Measurements from ENCODE around the gene RXFP4. TPM values are rescaled to one million over a fixed set of nuclear protein-coding genes. Genes with fewer than 3 reads are reported as not detected.
"Not testable (repeated sequence)": the region's sequence is repeated elsewhere in the genome, so short reads cannot be mapped to it uniquely, and the experiment has no call there.

The RXFP4 gene
- under 1 TPM; 0.04 to 0.08 TPM for polyA plus RNA-seq

GRCh38 chr1:155940993-155941844, at the start of gene RXFP4:
Gene RXFP4, plus strand, starts transcription at chr1:155941638. Its CDS starts 72 bp downstream, at chr1:155941710.
- Histone ChIP-seq H3K27me3 (ENCODE audit: control insufficient read depth in 1 of 2, insufficient read depth in 2 of 2, low read length in 2 of 2) (no peaks in the 10 kb centered on the region), H3K9me3 (ENCODE audit: control insufficient read depth in 2 of 2, insufficient read depth in 1 of 2, low read depth in 1 of 2, low read length in 1 of 2) (no peaks in the 10 kb centered on the region), H3K27ac (ENCODE audit: low read depth in 2 of 2, low read length in 1 of 2) (peak within 1 kb of the TSS; percentile 73 to 78), H3K36me3 (ENCODE audit: control insufficient read depth in 2 of 2, insufficient read depth in 2 of 2, low read length in 1 of 2) (peaks cover 0 to 2% of the 10 kb centered on the region in 2 donors), H3K4me3 (ENCODE audit: low read depth in 1 of 2, low read length in 2 of 2) (no peak within 1 kb of the TSS), H3K4me1 (ENCODE audit: control insufficient read depth in 2 of 2, insufficient read depth in 2 of 2, low read length in 1 of 2) (peaks cover 10 to 20% of the 10 kb centered on the region in 2 donors)
- WGBS, 2 donors = 41 to 57% methylated on average over 11 of the region's 11 CpGs

- Histone ChIP-seq H3K4me1 (ENCODE audit: control insufficient read depth in 2 of 2, insufficient read depth in 2 of 2, low read length in 1 of 2) (no peaks in the 10 kb centered on the region), H3K36me3 (ENCODE audit: control insufficient read depth in 2 of 2, insufficient read depth in 2 of 2, low read length in 1 of 2) (peaks cover 3 to 7% of the 10 kb centered on the region in 2 donors), H3K27ac (ENCODE audit: low read depth in 2 of 2, low read length in 1 of 2) (peak overlapping the region; percentile 37 to 42), H3K9me3 (ENCODE audit: control insufficient read depth in 2 of 2, insufficient read depth in 1 of 2, low read depth in 1 of 2, low read length in 1 of 2) (no peaks in the 10 kb centered on the region), H3K27me3 (ENCODE audit: control insufficient read depth in 1 of 2, insufficient read depth in 2 of 2, low read length in 2 of 2) (no peaks in the 10 kb centered on the region), H3K4me3 (ENCODE audit: low read depth in 1 of 2, low read length in 2 of 2) (no peak overlapping the region)
- WGBS, 2 donors = 15 to 26% methylated on average over 3 of the region's 3 CpGs
Observed at GRCh38 chr1:155892796-155893195, 48.6 kb upstream of the RXFP4 start.

GRCh38 chr1:155893389-155894142, 47.9 kb upstream of the RXFP4 start:
- H3K27me3 ChIP-seq (ENCODE audit: control insufficient read depth in 1 of 2, insufficient read depth in 2 of 2, low read length in 2 of 2) = no peaks in the 10 kb centered on the region
- H3K4me3 ChIP-seq (ENCODE audit: low read depth in 1 of 2, low read length in 2 of 2) = no peak overlapping the region
- no peaks in the 10 kb centered on the region for H3K9me3 ChIP-seq (ENCODE audit: control insufficient read depth in 2 of 2, insufficient read depth in 1 of 2, low read depth in 1 of 2, low read length in 1 of 2)
- H3K36me3 ChIP-seq (ENCODE audit: control insufficient read depth in 2 of 2, insufficient read depth in 2 of 2, low read length in 1 of 2) = peaks cover 3 to 7% of the 10 kb centered on the region in 2 donors
- H3K27ac ChIP-seq (ENCODE audit: low read depth in 2 of 2, low read length in 1 of 2) = peak overlapping the region; percentile 38 to 42
- 69 to 71% methylated on average over 10 of the region's 10 CpGs for WGBS, 2 donors
- H3K4me1 ChIP-seq (ENCODE audit: control insufficient read depth in 2 of 2, insufficient read depth in 2 of 2, low read length in 1 of 2) = no peaks in the 10 kb centered on the region

- 95 to 98% methylated on average over 6 of the region's 6 CpGs for WGBS, 2 donors
- H3K4me3 ChIP-seq (ENCODE audit: low read depth in 1 of 2, low read length in 2 of 2); H3K27me3 ChIP-seq (ENCODE audit: control insufficient read depth in 1 of 2, insufficient read depth in 2 of 2, low read length in 2 of 2); H3K9me3 ChIP-seq (ENCODE audit: control insufficient read depth in 2 of 2, insufficient read depth in 1 of 2, low read depth in 1 of 2, low read length in 1 of 2); H3K27ac ChIP-seq (ENCODE audit: low read depth in 2 of 2, low read length in 1 of 2); H3K4me1 ChIP-seq (ENCODE audit: control insufficient read depth in 2 of 2, insufficient read depth in 2 of 2, low read length in 1 of 2): not testable (repeated sequence)
- peaks cover 11 to 12% of the 10 kb centered on the region in 2 donors for H3K36me3 ChIP-seq (ENCODE audit: control insufficient read depth in 2 of 2, insufficient read depth in 2 of 2, low read length in 1 of 2)
Observed at GRCh38 chr1:155895617-155896016, 45.8 kb upstream of the RXFP4 start.

GRCh38 chr1:155896476-155896875, 45.0 kb upstream of the RXFP4 start:
- H3K27ac ChIP-seq (ENCODE audit: low read depth in 2 of 2, low read length in 1 of 2); H3K27me3 ChIP-seq (ENCODE audit: control insufficient read depth in 1 of 2, insufficient read depth in 2 of 2, low read length in 2 of 2); H3K4me1 ChIP-seq (ENCODE audit: control insufficient read depth in 2 of 2, insufficient read depth in 2 of 2, low read length in 1 of 2); H3K9me3 ChIP-seq (ENCODE audit: control insufficient read depth in 2 of 2, insufficient read depth in 1 of 2, low read depth in 1 of 2, low read length in 1 of 2); H3K4me3 ChIP-seq (ENCODE audit: low read depth in 1 of 2, low read length in 2 of 2): not testable (repeated sequence)
- peaks cover 11 to 12% of the 10 kb centered on the region in 2 donors for H3K36me3 ChIP-seq (ENCODE audit: control insufficient read depth in 2 of 2, insufficient read depth in 2 of 2, low read length in 1 of 2)
- 90 to 91% methylated on average over 8 of the region's 8 CpGs for WGBS, 2 donors

- H3K4me1 ChIP-seq (ENCODE audit: control insufficient read depth in 2 of 2, insufficient read depth in 2 of 2, low read length in 1 of 2) = no peaks in the 10 kb centered on the region
- no peaks in the 10 kb centered on the region for H3K27me3 ChIP-seq (ENCODE audit: control insufficient read depth in 1 of 2, insufficient read depth in 2 of 2, low read length in 2 of 2)
- H3K4me3 ChIP-seq (ENCODE audit: low read depth in 1 of 2, low read length in 2 of 2) = no peak overlapping the region
- H3K9me3 ChIP-seq (ENCODE audit: control insufficient read depth in 2 of 2, insufficient read depth in 1 of 2, low read depth in 1 of 2, low read length in 1 of 2) = no peaks in the 10 kb centered on the region
- no peak overlapping the region for H3K27ac ChIP-seq (ENCODE audit: low read depth in 2 of 2, low read length in 1 of 2)
- peaks cover 14% of the 10 kb centered on the region in 2 donors for H3K36me3 ChIP-seq (ENCODE audit: control insufficient read depth in 2 of 2, insufficient read depth in 2 of 2, low read length in 1 of 2)
- WGBS, 2 donors = 84 to 91% methylated on average over 1 of the region's 1 CpG
Observed at GRCh38 chr1:155897746-155898145, 43.7 kb upstream of the RXFP4 start.

- 76 to 82% methylated on average over 2 of the region's 2 CpGs for WGBS, 2 donors
- Histone ChIP-seq H3K4me1 (ENCODE audit: control insufficient read depth in 2 of 2, insufficient read depth in 2 of 2, low read length in 1 of 2) (no peaks in the 10 kb centered on the region), H3K4me3 (ENCODE audit: low read depth in 1 of 2, low read length in 2 of 2) (no peak overlapping the region), H3K27me3 (ENCODE audit: control insufficient read depth in 1 of 2, insufficient read depth in 2 of 2, low read length in 2 of 2) (no peaks in the 10 kb centered on the region), H3K27ac (ENCODE audit: low read depth in 2 of 2, low read length in 1 of 2) (no peak overlapping the region), H3K36me3 (ENCODE audit: control insufficient read depth in 2 of 2, insufficient read depth in 2 of 2, low read length in 1 of 2) (peaks cover 16 to 18% of the 10 kb centered on the region in 2 donors), H3K9me3 (ENCODE audit: control insufficient read depth in 2 of 2, insufficient read depth in 1 of 2, low read depth in 1 of 2, low read length in 1 of 2) (no peaks in the 10 kb centered on the region)
Observed at GRCh38 chr1:155898888-155899287, 42.5 kb upstream of the RXFP4 start.

GRCh38 chr1:155899683-155900082, 41.8 kb upstream of the RXFP4 start:
- no peak overlapping the region for H3K4me3 ChIP-seq (ENCODE audit: low read depth in 1 of 2, low read length in 2 of 2)
- H3K27ac ChIP-seq (ENCODE audit: low read depth in 2 of 2, low read length in 1 of 2) = no peak overlapping the region
- H3K9me3 ChIP-seq (ENCODE audit: control insufficient read depth in 2 of 2, insufficient read depth in 1 of 2, low read depth in 1 of 2, low read length in 1 of 2) = no peaks in the 10 kb centered on the region
- H3K36me3 ChIP-seq (ENCODE audit: control insufficient read depth in 2 of 2, insufficient read depth in 2 of 2, low read length in 1 of 2) = peaks cover 22 to 23% of the 10 kb centered on the region in 2 donors
- H3K4me1 ChIP-seq (ENCODE audit: control insufficient read depth in 2 of 2, insufficient read depth in 2 of 2, low read length in 1 of 2) = no peaks in the 10 kb centered on the region
- H3K27me3 ChIP-seq (ENCODE audit: control insufficient read depth in 1 of 2, insufficient read depth in 2 of 2, low read length in 2 of 2) = no peaks in the 10 kb centered on the region
- 94 to 95% methylated on average over 2 of the region's 2 CpGs for WGBS, 2 donors

GRCh38 chr1:155900161-155900560, 41.3 kb upstream of the RXFP4 start:
- Histone ChIP-seq H3K27ac (ENCODE audit: low read depth in 2 of 2, low read length in 1 of 2) (no peak overlapping the region), H3K27me3 (ENCODE audit: control insufficient read depth in 1 of 2, insufficient read depth in 2 of 2, low read length in 2 of 2) (no peaks in the 10 kb centered on the region), H3K9me3 (ENCODE audit: control insufficient read depth in 2 of 2, insufficient read depth in 1 of 2, low read depth in 1 of 2, low read length in 1 of 2) (no peaks in the 10 kb centered on the region), H3K4me3 (ENCODE audit: low read depth in 1 of 2, low read length in 2 of 2) (no peak overlapping the region), H3K4me1 (ENCODE audit: control insufficient read depth in 2 of 2, insufficient read depth in 2 of 2, low read length in 1 of 2) (no peaks in the 10 kb centered on the region), H3K36me3 (ENCODE audit: control insufficient read depth in 2 of 2, insufficient read depth in 2 of 2, low read length in 1 of 2) (peaks cover 22 to 24% of the 10 kb centered on the region in 2 donors)
- WGBS, 2 donors = 88 to 89% methylated on average over 4 of the region's 4 CpGs

Data from esophagus (tissue), 2 donors.